Middle frontal gyrus (tissue), 1 donor: ENCODE measurements around the gene ROBO1.

Experiments
- DNase-seq: peaks from one replicate; pipeline ENCODE4 v3.0.0-alpha.2; 2015; ENCODE audit warnings: low spot score; ENCODE audit errors: extremely low spot score

Gene ROBO1

GRCh38 chr3:79249701-79250100 is 518.1 kb downstream of the ROBO1 start:
- DNase-seq: no peak

- DNase-seq: no peak
These were observed 520.1 kb downstream of the ROBO1 start for GRCh38 chr3:79247725-79248043.

DNA sequence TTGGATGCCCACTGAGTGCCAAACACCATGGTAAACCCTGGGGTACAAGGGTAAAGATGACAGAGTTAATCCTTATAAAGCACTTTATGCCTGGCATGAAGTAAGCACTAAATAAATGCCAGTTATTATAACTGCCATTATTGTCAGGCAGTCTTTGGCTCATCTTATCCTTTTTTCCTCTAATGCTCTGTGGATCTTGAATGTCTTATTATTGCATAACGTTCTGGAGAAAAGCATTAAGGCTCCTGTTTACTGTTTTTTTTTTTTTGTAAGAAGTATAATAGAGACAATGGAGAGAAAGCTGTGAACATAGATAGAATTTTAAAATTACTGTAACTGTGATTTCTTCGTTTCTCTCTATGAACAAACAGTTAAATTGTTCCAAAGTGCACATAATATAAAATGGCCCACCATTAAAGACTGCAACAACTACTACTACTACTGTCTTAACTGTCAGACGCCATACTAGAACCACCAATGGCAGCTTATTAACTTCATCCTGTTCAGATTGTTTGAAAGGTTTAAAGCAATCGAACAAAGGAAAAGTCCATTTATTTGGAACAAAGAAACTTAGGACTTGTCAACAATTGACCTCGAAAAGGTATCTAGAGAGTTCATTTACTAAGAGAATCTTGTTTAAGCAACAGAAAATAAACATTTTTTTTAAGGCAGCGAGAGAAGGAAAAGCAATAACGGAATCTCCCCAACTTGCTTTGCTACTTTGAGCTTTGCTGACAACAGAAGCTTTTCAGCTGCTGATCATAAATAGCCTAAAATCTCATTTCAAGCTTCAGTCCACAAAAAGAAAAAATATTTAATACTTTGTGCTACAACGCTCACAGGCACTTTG is 520.7 kb downstream of the ROBO1 start:
- DNase-seq: no peak

DNA sequence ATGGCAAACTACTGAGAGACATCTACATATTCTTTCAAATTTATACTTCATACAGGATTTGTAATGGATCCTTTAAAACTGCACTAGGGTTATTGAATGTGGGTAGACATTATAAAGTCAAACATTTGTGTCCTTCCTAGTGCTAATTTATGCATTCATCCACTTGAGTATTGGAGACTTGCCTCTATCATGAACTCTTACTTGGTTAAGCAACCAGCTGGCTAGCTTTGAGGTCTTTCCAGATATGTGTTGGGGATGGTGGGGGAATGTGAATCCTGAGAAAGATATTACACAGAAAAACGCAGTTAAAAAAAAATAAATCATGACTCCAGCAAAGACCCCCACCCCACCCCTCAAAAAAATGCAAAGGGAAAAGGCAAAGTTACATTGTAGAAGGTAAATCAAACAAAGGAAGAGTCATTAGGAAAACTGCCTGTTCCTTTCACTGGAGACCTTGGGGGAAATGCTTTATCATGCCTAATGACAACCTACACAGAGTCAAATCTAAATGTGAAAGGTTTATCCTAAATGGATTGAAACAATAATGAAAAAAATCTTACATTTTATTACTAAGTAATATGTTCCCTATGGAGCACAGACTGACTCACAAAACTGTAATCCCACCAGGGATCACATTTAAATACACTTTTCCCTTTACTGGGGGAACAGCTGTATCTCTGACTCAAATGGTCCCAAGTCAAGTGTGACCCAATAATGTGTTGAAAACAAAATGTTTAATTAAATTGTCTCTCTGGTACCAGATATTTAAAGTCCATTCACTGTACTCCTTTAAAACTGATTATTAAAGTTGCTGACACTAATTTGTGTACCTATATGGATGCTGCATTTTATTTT is 522.3 kb downstream of the ROBO1 start:
- DNase-seq: no peak

DNA sequence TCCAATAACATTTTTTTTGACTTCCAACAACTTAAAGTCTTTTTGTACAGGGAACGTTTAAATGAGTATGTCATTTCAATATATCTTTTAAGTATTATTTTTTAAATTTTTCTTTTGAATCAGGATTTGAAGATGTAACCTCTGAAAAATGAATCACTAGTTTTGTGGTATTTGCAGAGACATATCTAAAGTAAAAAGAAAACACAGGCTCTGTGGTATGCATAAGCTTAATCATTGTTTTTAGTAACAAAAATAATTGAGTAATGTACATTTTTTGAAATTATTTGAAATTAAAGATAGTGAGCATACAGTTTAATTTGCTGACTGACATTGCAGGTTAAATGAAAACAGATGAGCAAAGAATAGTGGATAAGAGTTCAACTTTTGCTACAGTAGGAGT is 531.3 kb downstream of the ROBO1 start:
- no peak for DNase-seq

GRCh38 chr3:79233431-79234060 is 534.3 kb downstream of the ROBO1 start:
- no peak for DNase-seq

DNA sequence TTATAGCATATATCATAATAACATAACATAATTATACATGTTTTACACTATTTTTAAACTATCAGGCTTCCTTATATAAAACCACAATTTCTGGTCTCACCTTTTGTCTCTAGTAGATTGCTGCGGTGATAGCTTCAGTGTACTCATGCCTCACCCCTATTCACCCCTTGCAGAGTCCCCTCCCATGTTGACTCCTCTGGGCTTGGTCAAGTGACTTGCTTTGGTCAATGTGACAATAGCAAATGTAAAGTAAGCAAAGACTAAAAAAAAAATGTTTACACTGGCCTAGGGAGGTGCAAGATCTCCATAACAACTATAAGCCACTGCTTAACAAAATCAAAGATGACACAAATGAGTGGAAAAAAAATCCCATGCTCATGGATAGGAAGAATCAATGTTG is 537.5 kb downstream of the ROBO1 start:
- DNase-seq: no peak

DNA sequence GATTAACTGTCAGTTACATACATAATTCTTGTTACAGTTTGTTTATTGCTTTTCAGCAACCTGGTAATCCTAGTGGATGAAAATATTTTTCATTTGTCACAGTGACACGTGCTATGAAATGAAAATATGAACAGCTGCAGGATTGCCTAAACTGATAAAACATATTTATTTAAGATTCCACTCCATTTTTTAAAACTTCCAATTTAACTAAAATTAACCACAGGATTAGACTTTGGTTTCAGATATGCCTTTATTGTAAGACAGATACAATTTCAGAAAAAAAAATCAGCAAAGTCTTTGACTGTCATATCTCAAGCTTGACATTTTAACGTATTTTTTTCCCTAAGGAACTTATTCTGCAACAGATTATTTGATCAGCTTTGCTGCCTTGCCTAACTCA is 550.7 kb downstream of the ROBO1 start:
- DNase-seq: no peak

DNA sequence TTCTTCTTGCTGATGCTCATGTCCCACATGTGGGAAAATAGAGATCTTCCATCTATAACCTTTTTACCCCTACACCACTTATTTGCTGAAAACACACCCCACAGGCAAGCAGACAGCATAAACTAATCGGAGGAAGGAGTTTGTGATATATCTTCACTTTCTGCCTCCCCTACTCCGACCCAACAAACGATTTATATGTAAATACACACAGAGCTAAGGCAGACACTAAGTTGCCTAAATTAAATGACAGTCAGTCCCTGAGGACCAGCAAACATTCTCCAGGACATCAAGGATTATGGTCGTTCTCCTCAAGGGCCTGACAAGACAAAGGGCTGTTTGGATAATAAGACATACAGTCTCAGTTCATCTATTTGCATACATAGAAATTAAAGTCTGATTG is 552.5 kb downstream of the ROBO1 start:
- no peak for DNase-seq

GRCh38 chr3:79211586-79212359 is 556.0 kb downstream of the ROBO1 start:
- no peak for DNase-seq

- no peak for DNase-seq
These were observed 563.4 kb downstream of the ROBO1 start for GRCh38 chr3:79204351-79204750.

DNA sequence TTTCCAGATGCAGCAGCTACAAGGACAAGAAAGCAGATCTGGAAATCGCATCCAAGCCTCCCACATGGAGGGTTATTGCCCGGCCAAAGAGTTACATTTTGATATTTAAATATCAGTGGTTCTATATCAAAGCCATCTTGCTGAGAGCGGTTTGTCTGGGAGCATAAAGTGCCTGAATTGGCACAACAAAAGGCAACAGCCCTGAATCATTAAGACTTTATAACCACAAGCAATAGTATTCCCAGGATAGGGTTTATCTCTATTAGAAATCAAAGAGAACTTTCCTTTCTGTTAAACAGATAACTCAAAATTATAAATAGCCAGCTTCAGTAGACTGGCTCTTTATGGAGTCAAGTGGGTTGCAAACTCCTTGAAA is 564.7 kb downstream of the ROBO1 start:
- no peak for DNase-seq

GRCh38 chr3:79202471-79203143 is 565.2 kb downstream of the ROBO1 start:
- no peak for DNase-seq

- DNase-seq: no peak
These were observed 567.3 kb downstream of the ROBO1 start for GRCh38 chr3:79200456-79200855.

DNA sequence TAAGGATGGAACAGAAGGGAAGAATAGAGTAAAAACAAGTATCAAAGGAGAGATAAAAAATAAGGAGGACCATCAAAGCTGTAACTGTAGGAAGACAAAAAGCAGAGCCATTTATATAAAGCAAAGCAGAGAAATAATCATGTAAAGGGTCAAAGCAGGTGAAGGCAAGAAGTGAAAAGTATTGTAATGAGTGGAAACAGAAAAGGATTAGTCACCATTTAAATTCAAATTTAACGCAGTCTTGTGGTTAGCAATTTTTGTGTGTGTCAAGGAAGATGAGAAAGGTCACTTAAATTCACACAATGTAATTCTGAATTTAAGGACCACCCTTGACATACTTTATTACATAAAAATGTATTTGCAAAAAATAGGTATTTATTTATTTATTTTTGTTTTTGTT is 567.8 kb downstream of the ROBO1 start:
- DNase-seq: no peak

GRCh38 chr3:79187426-79187825 is 580.4 kb downstream of the ROBO1 start:
- no peak for DNase-seq

GRCh38 chr3:79184251-79184650 is 583.5 kb downstream of the ROBO1 start:
- no peak for DNase-seq

DNA sequence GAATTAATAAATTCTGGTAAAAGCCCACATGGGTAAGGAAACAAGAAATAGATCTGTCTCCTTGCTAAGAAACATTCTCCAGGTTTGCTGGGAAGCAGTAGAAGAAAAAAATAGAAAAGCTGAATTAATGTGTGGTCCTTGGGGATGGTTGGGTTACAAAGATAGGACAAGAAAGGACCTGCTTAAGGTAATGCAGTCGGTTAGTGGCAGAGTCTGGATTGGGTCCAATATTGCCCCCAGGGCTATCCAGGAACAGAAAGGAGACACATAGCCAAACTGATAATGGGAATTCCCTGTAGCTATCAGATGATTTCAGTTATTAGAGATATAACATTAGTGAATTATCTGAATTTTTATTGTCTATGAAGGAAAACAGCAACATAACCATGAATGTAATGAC is 584.3 kb downstream of the ROBO1 start:
- no peak for DNase-seq

- DNase-seq: no peak
These were observed 589.2 kb downstream of the ROBO1 start for GRCh38 chr3:79178471-79179180.

DNA sequence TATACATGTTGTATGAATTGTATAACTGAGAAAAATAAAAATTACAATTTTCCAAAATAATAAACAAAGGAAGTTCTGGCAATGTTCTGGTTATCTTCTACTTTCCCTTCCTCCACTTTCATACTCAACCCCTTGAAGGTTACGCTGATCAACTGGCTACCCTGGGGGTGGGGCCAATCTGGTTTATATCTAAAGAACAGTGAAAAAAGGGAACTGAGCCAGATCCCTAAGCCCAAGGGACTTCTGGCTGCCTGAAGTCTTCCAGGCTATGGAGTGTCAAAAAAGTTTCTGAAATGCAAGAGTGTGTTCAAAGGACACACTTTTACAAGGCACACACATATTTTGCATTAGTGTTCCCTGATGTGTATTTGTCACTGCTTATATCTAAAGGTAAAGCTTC is 591.9 kb downstream of the ROBO1 start:
- DNase-seq: no peak
